ENCODE data around the gene EEIG2. TPM values are rescaled to one million over a fixed set of nuclear protein-coding genes. Genes with fewer than 3 reads are reported as not detected.

Gene EEIG2
- total and polyA plus RNA-seq, 9 of the 15 experiments (the other 6 are each of a cell fraction or from before 2014, with no cell fraction given): 6.1 to 26.9 (median 15.2) TPM

DNA sequence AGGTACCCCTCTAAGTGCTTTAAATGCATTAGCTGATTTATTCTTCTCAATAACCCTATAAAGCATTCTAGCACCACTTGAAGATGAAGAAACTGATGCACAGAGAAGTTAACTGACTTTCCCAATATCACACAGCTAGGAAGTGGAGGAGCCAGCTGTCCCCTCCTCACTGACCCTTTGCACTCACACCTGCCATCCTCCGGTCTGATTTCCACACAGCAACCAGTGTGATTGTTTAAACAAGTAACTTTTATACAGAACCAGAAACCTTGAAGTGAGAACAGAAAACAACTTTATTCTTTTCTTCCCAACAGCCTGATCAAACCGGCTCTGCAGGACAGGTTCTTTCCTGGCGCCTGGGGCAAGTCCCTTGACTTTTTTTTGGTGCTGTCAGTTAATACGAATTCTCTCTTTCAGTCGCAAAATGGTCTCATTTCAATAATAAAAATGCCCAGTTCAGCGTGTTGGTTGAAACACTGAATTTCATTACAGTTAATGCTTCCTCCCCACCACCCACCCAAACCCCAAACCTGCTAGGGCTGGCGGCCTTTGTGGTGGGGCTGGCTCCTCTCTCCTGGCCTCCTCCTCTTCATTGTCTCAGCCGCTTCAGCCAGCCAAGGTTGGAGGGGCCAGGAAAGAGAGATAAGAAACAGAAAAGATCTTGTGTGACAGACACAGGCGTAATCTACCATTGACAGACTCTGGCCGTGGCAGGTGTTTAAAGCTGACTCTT, 26.4 kb upstream of the EEIG2 start (continued):
- TF ChIP-seq KDM1A (IDR thresholded peaks at IDR 0.05): peak; percentile 81 to 90
- no peak for TF ChIP-seq E2F3 (CRISPR knock-in tag; IDR thresholded peaks at IDR 0.05)
- peak; percentile 99 for TF ChIP-seq SMARCA4 (IDR thresholded peaks at IDR 0.05)
- TF ChIP-seq FOSL1 (tag; conservative IDR thresholded peaks at IDR 0.05): peak; percentile 87
- TF ChIP-seq ZNF24 (IDR thresholded peaks at IDR 0.05): peak; percentile 22; the same call in 1 of the 2 replicates
- peak; percentile 78 for TF ChIP-seq CREB1 (IDR thresholded peaks at IDR 0.05)
- no peak for TF ChIP-seq CREB1 (CRISPR knock-in tag; IDR thresholded peaks at IDR 0.05)
- no peak for TF ChIP-seq CBX8 (IDR thresholded peaks at IDR 0.05; ENCODE audit: borderline replicate concordance, extremely low read depth, low read depth, low read length, poor library complexity, severe bottlenecking)
- TF ChIP-seq SIN3A (IDR thresholded peaks at IDR 0.05; ENCODE audit: borderline replicate concordance in 2 of 2, control insufficient read depth in 1 of 2, low read depth in 2 of 2, low read length in 2 of 2): no peak
- TF ChIP-seq POLR2A (conservative IDR thresholded peaks at IDR 0.05): no peak
- peak; percentile 98 for TF ChIP-seq PML (IDR thresholded peaks at IDR 0.05; ENCODE audit: low read length)
- 0 out of 2 replicates have a peak, but pooled peaks have one; percentile 5 for TF ChIP-seq NFIX (CRISPR knock-in tag; IDR thresholded peaks at IDR 0.05; ENCODE audit: low read depth)
- no peak for TF ChIP-seq MED1 (CRISPR knock-in tag; IDR thresholded peaks at IDR 0.05; ENCODE audit: borderline replicate concordance)
- TF ChIP-seq TBL1XR1 (IDR thresholded peaks at IDR 0.05; ENCODE audit: low read length in 2 of 2): peak; percentile 59 to 94; a peak in 3 of 4 replicates
- TF ChIP-seq, protein P1, sequence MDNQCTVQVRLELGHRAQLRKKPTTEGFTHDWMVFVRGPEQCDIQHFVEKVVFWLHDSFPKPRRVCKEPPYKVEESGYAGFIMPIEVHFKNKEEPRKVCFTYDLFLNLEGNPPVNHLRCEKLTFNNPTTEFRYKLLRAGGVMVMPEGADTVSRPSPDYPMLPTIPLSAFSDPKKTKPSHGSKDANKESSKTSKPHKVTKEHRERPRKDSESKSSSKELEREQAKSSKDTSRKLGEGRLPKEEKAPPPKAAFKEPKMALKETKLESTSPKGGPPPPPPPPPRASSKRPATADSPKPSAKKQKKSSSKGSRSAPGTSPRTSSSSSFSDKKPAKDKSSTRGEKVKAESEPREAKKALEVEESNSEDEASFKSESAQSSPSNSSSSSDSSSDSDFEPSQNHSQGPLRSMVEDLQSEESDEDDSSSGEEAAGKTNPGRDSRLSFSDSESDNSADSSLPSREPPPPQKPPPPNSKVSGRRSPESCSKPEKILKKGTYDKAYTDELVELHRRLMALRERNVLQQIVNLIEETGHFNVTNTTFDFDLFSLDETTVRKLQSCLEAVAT (IDR thresholded peaks at IDR 0.05): peak in 1 of 2 experiments; percentile 33; a peak in 2 of 4 replicates
- TF ChIP-seq, protein P2, sequence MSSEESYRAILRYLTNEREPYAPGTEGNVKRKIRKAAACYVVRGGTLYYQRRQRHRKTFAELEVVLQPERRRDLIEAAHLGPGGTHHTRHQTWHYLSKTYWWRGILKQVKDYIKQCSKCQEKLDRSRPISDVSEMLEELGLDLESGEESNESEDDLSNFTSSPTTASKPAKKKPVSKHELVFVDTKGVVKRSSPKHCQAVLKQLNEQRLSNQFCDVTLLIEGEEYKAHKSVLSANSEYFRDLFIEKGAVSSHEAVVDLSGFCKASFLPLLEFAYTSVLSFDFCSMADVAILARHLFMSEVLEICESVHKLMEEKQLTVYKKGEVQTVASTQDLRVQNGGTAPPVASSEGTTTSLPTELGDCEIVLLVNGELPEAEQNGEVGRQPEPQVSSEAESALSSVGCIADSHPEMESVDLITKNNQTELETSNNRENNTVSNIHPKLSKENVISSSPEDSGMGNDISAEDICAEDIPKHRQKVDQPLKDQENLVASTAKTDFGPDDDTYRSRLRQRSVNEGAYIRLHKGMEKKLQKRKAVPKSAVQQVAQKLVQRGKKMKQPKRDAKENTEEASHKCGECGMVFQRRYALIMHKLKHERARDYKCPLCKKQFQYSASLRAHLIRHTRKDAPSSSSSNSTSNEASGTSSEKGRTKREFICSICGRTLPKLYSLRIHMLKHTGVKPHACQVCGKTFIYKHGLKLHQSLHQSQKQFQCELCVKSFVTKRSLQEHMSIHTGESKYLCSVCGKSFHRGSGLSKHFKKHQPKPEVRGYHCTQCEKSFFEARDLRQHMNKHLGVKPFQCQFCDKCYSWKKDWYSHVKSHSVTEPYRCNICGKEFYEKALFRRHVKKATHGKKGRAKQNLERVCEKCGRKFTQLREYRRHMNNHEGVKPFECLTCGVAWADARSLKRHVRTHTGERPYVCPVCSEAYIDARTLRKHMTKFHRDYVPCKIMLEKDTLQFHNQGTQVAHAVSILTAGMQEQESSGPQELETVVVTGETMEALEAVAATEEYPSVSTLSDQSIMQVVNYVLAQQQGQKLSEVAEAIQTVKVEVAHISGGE (CRISPR knock-in tag; IDR thresholded peaks at IDR 0.05): peak in 1 of 3 experiments; percentile 73; a peak in 2 of 6 replicates
- peak; percentile 87 for TF ChIP-seq JUND (IDR thresholded peaks at IDR 0.05; ENCODE audit: borderline replicate concordance, low read depth, low read length)
- no peak; the same call in 2 of the 3 replicates for TF ChIP-seq JUND (tag; IDR thresholded peaks at IDR 0.05; ENCODE audit: borderline replicate concordance, low read depth, low read length)
- TF ChIP-seq ARNT (IDR thresholded peaks at IDR 0.05): peak; percentile 89 to 95; a peak in 2 of 4 replicates
- no peak for TF ChIP-seq ZSCAN32 (CRISPR knock-in tag; IDR thresholded peaks at IDR 0.05)
- TF ChIP-seq SMC3 (conservative IDR thresholded peaks at IDR 0.05; ENCODE audit: insufficient read depth, low read depth, low read length): no peak
- TF ChIP-seq ZBTB1 (CRISPR knock-in tag; IDR thresholded peaks at IDR 0.05; ENCODE audit: borderline replicate concordance, low read depth): 0 out of 2 replicates have a peak, but pooled peaks have one; percentile 36
- TF ChIP-seq RBM25 (IDR thresholded peaks at IDR 0.05; ENCODE audit: low read depth, low read length, severe bottlenecking): peak; percentile 95
- peak; percentile 77; the same call in 1 of the 2 replicates for TF ChIP-seq ADNP (tag; IDR thresholded peaks at IDR 0.05)
- no peak for TF ChIP-seq HIVEP1 (CRISPR knock-in tag; IDR thresholded peaks at IDR 0.05)

Data from K562 (cell line).